AG09319 (cell line): Measurements from ENCODE around the gene LRRC41.

ENCODE experiments used
- DNase-seq: peaks from one replicate; pipeline ENCODE4 v3.0.0-alpha.2; 2010; ENCODE audit warnings: low read depth; ENCODE audit errors: extremely low read depth
- CTCF ChIP-seq: IDR thresholded peaks from 2 replicates; pipeline ENCODE4 v1.5.1; 2011; ENCODE audit warnings: low read depth, mild to moderate bottlenecking, inconsistent platforms, low read length, moderate library complexity

Gene LRRC41

GRCh38 chr1:46315669-46316403, 12.4 kb upstream of the LRRC41 start:
- no peak for TF ChIP-seq CTCF
- no peak for DNase-seq

GRCh38 chr1:46310321-46310720, 6.9 kb upstream of the LRRC41 start:
- no peak for DNase-seq
- TF ChIP-seq CTCF = no peak

GRCh38 chr1:46309401-46310159, 6.2 kb upstream of the LRRC41 start:
- no peak for DNase-seq
- no peak for TF ChIP-seq CTCF

GRCh38 chr1:46306159-46306530, 2.7 kb upstream of the LRRC41 start:
- no peak for TF ChIP-seq CTCF
- DNase-seq = no peak

- TF ChIP-seq CTCF = no peak
- no peak for DNase-seq
These were observed 483 bp upstream of the LRRC41 start for GRCh38 chr1:46303872-46304326.

- TF ChIP-seq CTCF = no peak
- no peak for DNase-seq
These were observed 777 bp downstream of the LRRC41 start for GRCh38 chr1:46302641-46303037.
